SKM-1 (cell line): Measurements from ENCODE around the gene PNPLA7.

Source experiments
- DNase-seq: peaks from one replicate; lab custom pipeline; 2025; ENCODE audit not compliant: unreplicated experiment; lab: John Stamatoyannopoulos, UW

PNPLA7 gene

GRCh38 chr9:137462986-137463930, 86.9 kb downstream of the PNPLA7 start:
- DNase-seq = no peak

- no peak for DNase-seq
Observed at GRCh38 chr9:137462396-137462985, 87.7 kb downstream of the PNPLA7 start.

GRCh38 chr9:137461663-137462395, 88.4 kb downstream of the PNPLA7 start:
- no peak for DNase-seq

GRCh38 chr9:137461316-137461662, 88.9 kb downstream of the PNPLA7 start:
- DNase-seq = no peak

- no peak for DNase-seq
Observed at GRCh38 chr9:137460363-137461315, 89.6 kb downstream of the PNPLA7 start.

- no peak for DNase-seq
Observed at GRCh38 chr9:137459601-137460362, 90.4 kb downstream of the PNPLA7 start.

- DNase-seq = peak; percentile 90
Observed at GRCh38 chr9:137459152-137459600, 91.0 kb downstream of the PNPLA7 start, which contains the start of gene NSMF. NSMF (minus strand) TSS chr9:137459334; CDS start chr9:137459102, 232 bp downstream.

- DNase-seq = no peak
Observed at GRCh38 chr9:137458194-137459151, 91.7 kb downstream of the PNPLA7 start.

- no peak for DNase-seq
Observed at GRCh38 chr9:137457406-137458193, 92.6 kb downstream of the PNPLA7 start.

GRCh38 chr9:137456864-137457405, 93.3 kb downstream of the PNPLA7 start:
- no peak for DNase-seq

GRCh38 chr9:137456061-137456863, 93.9 kb downstream of the PNPLA7 start:
- DNase-seq = no peak

- DNase-seq = no peak
Observed at GRCh38 chr9:137455359-137455991, 94.7 kb downstream of the PNPLA7 start.

- DNase-seq = no peak
Observed at GRCh38 chr9:137454597-137455358, 95.4 kb downstream of the PNPLA7 start.

- peak; percentile 16 for DNase-seq
Observed at GRCh38 chr9:137454145-137454596, 96.0 kb downstream of the PNPLA7 start.

GRCh38 chr9:137453643-137454081, 96.5 kb downstream of the PNPLA7 start:
- DNase-seq = peak; percentile 15
